HG02970 (cell line): Measurements from ENCODE around the gene ANAPC2.

Experiments
- ATAC-seq: cut with Tn5 transposase; IDR thresholded peaks from one replicate; pipeline ENCODE4 v1.9.1; 2021; ENCODE audit warnings: mild to moderate bottlenecking, moderate library complexity, moderate number of reproducible peaks; ENCODE audit not compliant: unreplicated experiment, low FRiP score

Gene ANAPC2

GRCh38 chr9:137193771-137194170 lies 5.4 kb upstream of the ANAPC2 start:
- no peak for ATAC-seq

- no peak for ATAC-seq
Observed at GRCh38 chr9:137192859-137193258, 4.5 kb upstream of the ANAPC2 start.

- ATAC-seq: no peak
Observed at GRCh38 chr9:137192448-137192780, 4.1 kb upstream of the ANAPC2 start.

- no peak for ATAC-seq
Observed at GRCh38 chr9:137191691-137192447, 3.5 kb upstream of the ANAPC2 start.

GRCh38 chr9:137191245-137191644 lies 2.9 kb upstream of the ANAPC2 start:
- no peak for ATAC-seq

- ATAC-seq: no peak
Observed at GRCh38 chr9:137190315-137190856, 2.0 kb upstream of the ANAPC2 start.

GRCh38 chr9:137189297-137190295 lies 1.2 kb upstream of the ANAPC2 start:
- ATAC-seq: no peak

GRCh38 chr9:137188086-137188489 lies 272 bp downstream of the ANAPC2 start:
- no peak for ATAC-seq

GRCh38 chr9:137187386-137187785 lies 974 bp downstream of the ANAPC2 start:
- ATAC-seq: no peak

- ATAC-seq: no peak
Observed at GRCh38 chr9:137186385-137186784, 2.0 kb downstream of the ANAPC2 start.

- ATAC-seq: no peak
Observed at GRCh38 chr9:137185921-137186320, 2.4 kb downstream of the ANAPC2 start.

GRCh38 chr9:137184881-137185660 lies 3.3 kb downstream of the ANAPC2 start:
- ATAC-seq: no peak

GRCh38 chr9:137183980-137184595 lies 4.3 kb downstream of the ANAPC2 start:
- ATAC-seq: no peak

- ATAC-seq: no peak
Observed at GRCh38 chr9:137182836-137183235, 5.5 kb downstream of the ANAPC2 start.

GRCh38 chr9:137181680-137182079 lies 6.7 kb downstream of the ANAPC2 start:
- no peak for ATAC-seq

GRCh38 chr9:137180491-137180890 lies 7.9 kb downstream of the ANAPC2 start:
- no peak for ATAC-seq

GRCh38 chr9:137179761-137180160 lies 8.6 kb downstream of the ANAPC2 start:
- no peak for ATAC-seq

- no peak for ATAC-seq
Observed at GRCh38 chr9:137178939-137179630, 9.3 kb downstream of the ANAPC2 start.

- no peak for ATAC-seq
Observed at GRCh38 chr9:137178201-137178938, 10.0 kb downstream of the ANAPC2 start.
